HG03378 (cell line): ENCODE measurements around the gene ANTXRL.
"Not testable (repeated sequence)": the region's sequence is repeated elsewhere in the genome, so short reads cannot be mapped to it uniquely, and the experiment has no call there.

Source experiments
- ATAC-seq: cut with Tn5 transposase; IDR thresholded peaks from one replicate; pipeline ENCODE4 v1.9.1; 2021; ENCODE audit warnings: mild to moderate bottlenecking, moderate library complexity; ENCODE audit not compliant: unreplicated experiment

The ANTXRL gene

DNA sequence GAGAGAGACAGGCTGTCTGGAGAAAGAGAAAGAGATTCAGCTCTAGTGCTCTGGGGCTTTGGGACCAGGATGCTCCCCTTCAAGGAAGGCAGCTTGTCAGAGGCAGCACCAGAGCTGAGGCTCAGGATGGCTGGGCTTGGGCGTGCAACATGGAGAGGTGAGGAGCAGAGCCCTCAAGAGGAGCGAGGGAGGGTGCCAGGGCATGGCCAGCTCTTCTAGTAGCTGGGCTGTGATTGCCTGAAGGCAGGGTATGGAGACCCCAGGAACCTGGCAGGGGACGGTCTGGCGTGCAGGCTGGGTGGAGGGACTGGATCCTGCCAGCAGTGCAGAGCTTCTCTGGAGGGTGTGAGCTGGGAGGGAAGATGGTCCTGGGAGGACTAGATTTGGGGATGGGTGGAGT, 40.2 kb downstream of the ANTXRL start:
- no peak for ATAC-seq

DNA sequence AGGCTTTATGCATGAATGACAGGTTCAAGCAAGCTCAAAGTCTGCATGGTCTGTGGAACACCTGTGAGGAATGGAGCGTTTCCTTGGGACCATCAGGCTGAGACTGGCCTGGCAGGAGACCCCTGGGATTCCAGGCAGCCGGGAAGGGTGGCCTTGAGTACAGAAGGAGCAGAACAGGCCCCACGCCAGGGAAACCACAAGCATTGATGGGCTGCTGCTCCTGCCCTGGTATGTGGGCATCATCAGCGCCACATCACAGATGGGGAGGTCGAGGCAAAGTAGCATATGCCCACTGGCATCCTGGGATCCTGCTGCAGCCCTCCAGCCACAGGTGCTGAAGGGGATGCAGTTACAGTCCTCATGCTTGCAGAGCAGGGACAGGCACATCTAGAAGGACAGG, 40.9 kb downstream of the ANTXRL start:
- ATAC-seq, result no peak

DNA sequence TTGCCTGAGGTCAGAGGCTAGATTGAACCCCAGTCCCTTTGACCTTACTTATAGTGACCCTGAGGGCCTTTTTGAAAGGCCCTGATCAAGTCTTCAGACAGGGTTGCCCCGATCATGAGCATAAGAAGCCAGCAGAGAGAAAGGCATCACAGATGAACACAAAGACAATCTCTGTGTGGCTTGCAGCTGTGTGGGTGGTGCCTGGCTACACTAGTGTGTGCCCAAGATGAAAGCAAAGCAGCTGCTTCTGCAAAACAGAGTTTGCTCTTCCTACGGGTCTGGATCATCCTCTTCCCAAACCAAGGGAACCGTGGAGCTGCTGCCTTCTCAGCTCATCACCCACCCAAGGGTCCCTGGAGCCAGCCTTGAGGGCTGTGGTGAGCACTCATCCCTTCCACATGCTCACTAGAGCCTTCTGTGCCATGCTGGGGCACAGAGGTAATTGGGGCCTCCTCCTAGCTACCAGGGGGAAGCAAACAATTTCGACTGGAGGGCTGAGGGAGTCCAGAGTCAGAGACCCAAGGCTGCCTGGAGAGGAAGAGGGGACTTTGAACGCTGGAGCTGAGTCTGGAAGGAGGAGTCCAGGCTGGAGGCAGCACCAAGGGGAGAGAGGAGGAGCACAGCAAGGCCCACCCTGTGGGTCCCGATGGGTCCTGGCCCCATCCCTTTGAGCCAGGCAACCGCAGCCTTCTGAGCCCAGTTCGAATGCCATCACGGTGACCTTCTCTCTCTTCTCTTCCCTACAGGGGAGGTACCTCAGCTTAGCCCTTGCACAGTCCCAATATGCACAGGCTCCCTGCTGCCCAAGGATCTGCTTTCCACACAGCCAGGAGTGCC, 42.3 kb downstream of the ANTXRL start:
- no peak for ATAC-seq

DNA sequence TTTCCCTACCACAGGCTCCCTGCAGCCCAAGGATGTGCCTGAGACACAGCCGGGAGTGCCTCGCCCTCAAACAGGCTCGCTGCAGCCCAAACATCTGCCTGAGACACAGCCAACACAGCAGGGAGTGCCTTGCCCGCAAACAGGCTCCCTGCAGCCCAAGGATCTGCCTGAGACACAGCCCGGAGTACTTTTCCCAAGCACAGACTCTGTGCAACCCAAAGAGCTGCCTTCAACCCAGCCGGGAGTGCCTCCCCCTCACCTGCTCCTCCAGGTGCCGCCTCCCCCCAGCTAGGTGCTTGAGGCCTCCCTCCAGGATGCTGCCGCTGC, 42.9 kb downstream of the ANTXRL start:
- ATAC-seq, result no peak

DNA sequence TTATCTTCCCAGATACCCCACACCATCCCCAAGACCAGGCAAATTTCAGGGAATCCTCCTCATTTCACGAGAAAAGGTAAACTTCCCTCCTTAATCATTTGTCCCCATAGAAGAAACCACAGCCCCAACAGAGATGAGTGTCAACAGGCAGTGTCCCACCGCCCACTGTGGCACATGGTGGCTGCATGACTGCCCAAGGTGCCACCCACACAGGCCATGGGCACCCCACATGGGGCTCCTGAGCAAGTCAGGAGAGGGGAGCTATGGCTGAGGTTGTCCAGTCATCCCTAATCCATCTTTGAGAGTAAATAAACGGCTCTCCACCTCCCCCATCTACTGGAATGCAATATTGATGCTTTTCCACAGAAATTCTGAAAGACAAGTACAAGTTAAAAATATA, 44.1 kb downstream of the ANTXRL start:
- no peak for ATAC-seq

DNA sequence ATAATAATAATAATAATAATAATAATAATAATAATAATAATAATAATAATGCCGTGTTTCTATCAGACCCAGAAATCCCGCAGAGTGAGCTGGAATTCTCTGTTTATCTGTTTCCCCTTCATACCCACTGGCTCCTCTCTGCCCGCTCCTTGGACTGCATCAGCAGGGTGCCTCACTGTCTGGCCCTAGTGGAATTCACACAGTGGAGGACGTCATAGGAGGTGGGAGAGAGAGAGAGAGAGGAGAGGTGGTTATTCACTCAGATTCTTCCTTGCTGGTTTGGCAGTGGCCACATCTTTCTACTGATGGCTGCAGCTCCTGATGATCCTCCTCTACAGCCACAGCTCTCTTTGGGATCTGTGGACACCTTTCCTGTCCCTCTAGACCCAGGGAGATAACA, 78.7 kb downstream of the ANTXRL start:
- not testable (repeated sequence) for ATAC-seq

DNA sequence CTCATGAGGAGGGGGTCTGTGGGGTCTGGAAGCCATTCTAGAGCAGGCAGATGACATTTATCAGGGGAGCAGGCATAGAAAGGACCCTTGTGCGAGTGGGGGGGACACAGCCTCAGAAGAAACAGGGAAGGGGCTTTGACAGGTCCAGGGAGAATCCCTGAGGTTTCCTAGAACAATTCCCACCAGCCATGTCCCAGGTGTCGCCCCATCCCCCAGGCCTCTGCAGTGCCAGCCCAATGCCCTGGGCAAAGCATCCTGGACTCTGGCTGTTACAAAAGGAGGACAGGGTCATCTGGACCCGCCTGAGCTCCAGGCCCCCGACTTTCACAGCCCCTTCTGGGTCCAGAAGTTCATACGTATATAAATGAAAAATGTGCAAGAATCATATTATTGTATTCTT, 80.4 kb downstream of the ANTXRL start:
- ATAC-seq, result not testable (repeated sequence)

DNA sequence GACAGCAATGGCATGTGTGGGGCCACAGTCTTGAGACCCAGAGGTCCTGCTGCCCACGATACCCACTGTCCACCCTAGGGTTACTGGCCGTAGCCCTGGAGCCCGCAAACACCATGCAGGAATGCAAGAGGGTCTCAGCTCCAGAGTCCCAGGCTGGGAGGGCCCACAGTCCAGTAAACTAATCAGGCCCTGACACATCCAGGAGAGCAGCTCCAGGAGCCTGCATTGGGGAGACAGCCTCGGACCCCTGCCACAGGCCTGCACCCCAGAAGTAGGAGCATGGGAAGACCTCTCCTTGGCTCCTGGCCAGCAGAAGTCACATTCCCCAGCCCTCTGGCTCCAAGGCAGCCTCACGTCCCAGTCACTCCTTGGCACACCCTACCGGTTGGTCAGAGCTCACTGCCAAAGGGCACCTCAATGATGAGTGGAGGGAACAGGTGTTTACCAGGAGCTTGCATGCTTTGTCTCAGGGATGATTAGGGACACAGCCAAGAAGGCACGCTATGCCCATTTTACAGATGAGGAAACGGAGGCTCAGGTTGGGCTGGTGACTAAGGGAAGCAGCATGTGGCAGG, 81.0 kb downstream of the ANTXRL start:
- not testable (repeated sequence) for ATAC-seq

DNA sequence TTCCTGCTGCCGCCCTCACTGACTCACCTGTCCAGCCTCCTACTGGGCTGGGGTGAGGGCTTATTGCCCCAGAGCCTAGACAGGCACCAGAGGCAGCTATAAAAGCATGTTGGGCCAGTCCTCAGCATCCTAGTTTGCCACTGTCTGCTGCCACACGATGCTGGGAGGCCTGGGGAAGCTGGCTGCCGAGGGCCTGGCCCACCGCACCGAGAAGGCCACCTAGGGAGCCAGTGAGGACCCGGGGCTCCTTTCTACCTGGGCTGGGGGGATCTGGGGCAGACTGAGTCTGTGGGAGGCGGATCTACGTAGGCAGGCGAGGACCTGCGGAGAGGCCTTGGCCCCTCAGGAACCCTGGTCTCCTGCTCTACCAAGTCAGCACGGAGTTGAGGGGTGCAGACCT, 82.2 kb downstream of the ANTXRL start:
- ATAC-seq, result not testable (repeated sequence)

DNA sequence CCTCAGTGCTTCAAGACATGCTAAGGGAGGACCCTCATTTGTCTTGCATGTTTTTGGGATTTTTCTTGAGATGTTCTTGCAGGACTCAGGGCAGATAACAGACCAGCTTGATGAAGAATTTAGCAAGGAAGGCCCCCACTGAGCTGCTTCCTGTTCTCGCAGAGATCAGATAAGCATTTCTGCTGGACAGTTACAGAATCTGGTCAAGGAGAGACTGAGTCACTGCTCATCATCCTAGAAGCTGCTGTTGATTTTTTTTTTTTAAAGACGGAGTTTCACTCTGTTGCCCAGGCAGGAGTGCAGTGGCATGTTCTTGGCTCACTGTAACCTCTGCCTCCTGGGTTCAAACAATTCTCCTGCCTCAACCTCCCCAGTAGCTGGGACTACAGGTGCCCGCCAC, 87.6 kb downstream of the ANTXRL start:
- not testable (repeated sequence) for ATAC-seq

DNA sequence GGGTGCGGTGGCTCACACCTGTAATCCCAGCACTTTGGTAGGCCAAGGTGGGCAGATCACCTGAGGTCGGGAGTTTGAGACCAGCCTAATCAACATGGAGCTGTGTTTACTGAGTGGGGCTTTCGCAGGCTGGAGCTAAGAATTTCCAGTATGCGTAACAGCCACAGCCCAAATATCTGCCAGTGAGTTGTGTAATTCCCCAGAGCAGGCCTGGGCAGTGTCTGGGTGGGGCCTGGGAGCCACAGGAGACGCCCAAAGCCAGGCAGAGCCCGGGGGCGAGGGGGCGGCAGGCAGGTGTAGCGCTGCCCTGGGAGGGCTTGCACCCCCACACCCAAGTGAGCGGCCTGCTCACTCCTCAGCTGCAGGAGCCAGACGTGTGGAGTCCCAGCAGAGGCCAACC, 88.6 kb downstream of the ANTXRL start, which contains the start of gene ANXA8L1:
TSS of gene ANXA8L1 (plus strand) at position 371 of the 400 bp plus-strand sequence. CDS start 76 bp downstream, outside the sequence.
- ATAC-seq, result not testable (repeated sequence)

DNA sequence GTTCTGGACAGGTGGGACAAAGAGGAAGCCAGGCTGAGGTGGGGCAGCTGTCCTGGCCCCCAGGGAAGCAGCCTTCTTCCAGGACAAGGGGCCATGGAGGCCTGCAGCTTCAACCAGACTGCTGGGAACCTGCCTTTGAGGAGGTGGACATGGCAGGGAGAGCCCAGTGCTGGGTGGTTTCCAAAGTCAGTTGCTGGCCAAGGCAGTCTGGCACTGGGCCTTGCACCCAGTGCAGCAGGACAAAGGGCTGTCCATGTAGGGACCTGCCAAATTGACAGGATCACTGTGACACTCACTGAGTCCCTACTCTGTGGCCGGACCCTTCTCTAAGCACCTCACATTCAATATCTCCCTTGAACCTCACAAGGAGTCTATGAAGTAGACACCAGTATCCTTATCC, 90.2 kb downstream of the ANTXRL start:
- not testable (repeated sequence) for ATAC-seq

DNA sequence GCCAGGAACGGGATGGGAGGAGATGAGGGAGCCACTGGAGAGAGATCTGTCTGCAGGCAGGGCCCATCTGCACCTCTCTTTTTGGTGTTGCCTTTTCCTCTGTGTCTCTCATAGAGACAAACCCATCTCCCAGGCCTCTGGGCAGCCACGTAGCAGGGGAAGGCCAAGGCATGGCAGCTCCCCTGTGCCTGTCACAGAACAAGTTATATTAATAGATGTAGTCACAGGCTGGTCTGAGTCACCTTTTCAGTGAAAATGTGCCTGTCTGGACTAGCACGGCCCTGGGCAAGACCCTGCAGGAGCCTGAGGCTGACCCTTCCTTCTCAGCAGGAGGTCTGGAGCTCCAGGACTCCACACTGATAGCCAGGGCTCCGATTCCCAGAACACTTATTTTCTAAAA, 90.9 kb downstream of the ANTXRL start:
- ATAC-seq, result not testable (repeated sequence)

DNA sequence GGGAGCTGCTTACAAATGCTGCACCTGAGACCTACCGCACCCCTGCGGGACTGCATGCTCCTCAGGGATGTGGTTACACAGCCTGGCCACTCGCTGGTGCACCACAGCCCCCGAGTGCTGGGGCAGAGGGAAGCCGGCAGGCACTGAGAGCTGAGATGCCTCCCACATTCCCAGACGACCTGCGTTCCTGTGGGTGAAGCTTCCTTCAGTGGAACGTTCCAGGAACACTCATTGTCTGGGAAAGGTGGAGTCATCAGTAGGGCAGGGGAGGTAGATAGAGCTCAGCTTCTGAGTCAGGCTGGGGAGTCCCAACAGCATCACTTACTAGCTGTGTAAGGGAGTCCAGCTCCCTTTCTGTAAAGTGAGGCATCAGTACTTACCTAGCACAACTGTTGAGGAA, 91.3 kb downstream of the ANTXRL start:
- ATAC-seq, result not testable (repeated sequence)

DNA sequence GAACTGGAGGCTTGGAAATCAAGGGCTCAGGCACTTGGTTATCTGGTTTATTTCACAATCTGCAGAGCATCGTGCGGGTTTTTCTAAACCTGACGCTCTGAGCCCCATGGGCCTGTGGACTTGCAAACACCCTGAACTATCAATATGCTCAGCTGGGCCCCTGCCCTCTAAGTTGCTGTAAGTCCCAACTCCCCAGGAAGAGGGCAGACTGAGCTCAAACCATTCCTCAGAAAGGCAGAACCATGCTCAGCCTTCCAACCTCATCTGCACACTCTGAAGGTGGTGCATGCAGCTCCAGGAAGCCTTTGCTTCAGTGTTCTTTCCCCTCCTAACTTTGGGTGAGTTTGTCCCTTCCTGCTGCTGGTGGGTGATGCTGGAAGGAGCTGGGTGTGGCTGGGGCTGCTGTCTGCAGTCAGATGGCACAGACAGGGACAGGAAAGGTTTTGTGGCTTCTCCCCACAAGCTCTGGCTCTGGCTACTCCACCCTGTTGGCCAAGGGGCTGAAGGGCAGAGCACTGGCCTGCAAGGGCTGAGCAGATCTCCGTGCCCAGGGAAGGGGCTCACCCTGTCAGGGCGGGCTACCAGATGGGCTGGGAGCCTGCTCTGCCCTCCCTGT, 92.5 kb downstream of the ANTXRL start:
- not testable (repeated sequence) for ATAC-seq
